ENCODE data around the gene ABHD16A.

Gene ABHD16A

GRCh38 chr6:31662124-31662723 is 40.9 kb downstream of the ABHD16A start:
- no peak for DNase-seq (ENCODE audit: low read depth)

- no peak for DNase-seq (ENCODE audit: low read depth)
These were observed 41.6 kb downstream of the ABHD16A start for GRCh38 chr6:31661262-31662123.

- peak; percentile 71 for DNase-seq (ENCODE audit: low read depth)
These were observed 42.5 kb downstream of the ABHD16A start, which contains the start of gene C6orf47 for GRCh38 chr6:31660381-31661261. Gene C6orf47, minus strand, starts transcription at chr6:31660778. Its CDS starts 831 bp downstream, at chr6:31659947.

GRCh38 chr6:31659649-31660380 is 43.3 kb downstream of the ABHD16A start:
- DNase-seq (ENCODE audit: low read depth) = no peak

- DNase-seq (ENCODE audit: low read depth) = no peak
These were observed 44.0 kb downstream of the ABHD16A start for GRCh38 chr6:31658983-31659648.

GRCh38 chr6:31658158-31658688 is 44.9 kb downstream of the ABHD16A start:
- DNase-seq (ENCODE audit: low read depth) = no peak

- DNase-seq (ENCODE audit: low read depth) = no peak
These were observed 45.5 kb downstream of the ABHD16A start for GRCh38 chr6:31657406-31658157.

- DNase-seq (ENCODE audit: low read depth) = no peak
These were observed 47.5 kb downstream of the ABHD16A start, which contains the start of gene APOM for GRCh38 chr6:31655349-31656237. Gene APOM, plus strand, starts transcription at chr6:31655894. Its CDS starts 73 bp downstream, at chr6:31655967.

GRCh38 chr6:31654574-31655348 is 48.4 kb downstream of the ABHD16A start:
- no peak for DNase-seq (ENCODE audit: low read depth)

GRCh38 chr6:31652925-31653724 is 50.0 kb downstream of the ABHD16A start:
- peak; percentile 76 for DNase-seq (ENCODE audit: low read depth)

GRCh38 chr6:31651602-31652191 is 51.4 kb downstream of the ABHD16A start:
- no peak for DNase-seq (ENCODE audit: low read depth)

GRCh38 chr6:31645325-31645724 is 57.8 kb downstream of the ABHD16A start:
- no peak for DNase-seq (ENCODE audit: low read depth)

- DNase-seq (ENCODE audit: low read depth) = no peak
These were observed 59.2 kb downstream of the ABHD16A start for GRCh38 chr6:31643818-31644454.

GRCh38 chr6:31642798-31643570 is 60.1 kb downstream of the ABHD16A start:
- no peak for DNase-seq (ENCODE audit: low read depth)

- no peak for DNase-seq (ENCODE audit: low read depth)
These were observed 61.8 kb downstream of the ABHD16A start for GRCh38 chr6:31641370-31641769.

- DNase-seq (ENCODE audit: low read depth) = no peak
These were observed 62.5 kb downstream of the ABHD16A start for GRCh38 chr6:31640612-31641011.
